HFFc6 (cell line): ENCODE measurements around the gene PHACTR1. TPM values are rescaled to one million over a fixed set of nuclear protein-coding genes. Genes with fewer than 3 reads are reported as not detected.

Experiments used
- DNase-seq: peaks from one replicate; pipeline ENCODE4 v3.0.0-alpha.2; 2018
- H3K27ac Mint-ChIP-seq: 2 replicates; pipeline ENCODE4 v1.8.0; 2020; ENCODE audit warnings: mild to moderate bottlenecking, mixed read lengths
- H3K27me3 Mint-ChIP-seq: 2 replicates; pipeline ENCODE4 v1.8.0; 2021; ENCODE audit warnings: mild to moderate bottlenecking, moderate library complexity, mixed read lengths; ENCODE audit not compliant: insufficient read depth
- H3K36me3 Mint-ChIP-seq: 2 replicates; pipeline ENCODE4 v1.8.0; 2021; ENCODE audit warnings: low read depth, mixed read lengths
- H3K4me1 Mint-ChIP-seq: 2 replicates; pipeline ENCODE4 v1.8.0; 2020; ENCODE audit warnings: low read depth, mixed read lengths
- H3K4me3 Mint-ChIP-seq: 2 replicates; pipeline ENCODE4 v1.8.0; 2020; ENCODE audit warnings: mild to moderate bottlenecking, moderate library complexity, mixed read lengths
- H3K9me3 Mint-ChIP-seq: 2 replicates; pipeline ENCODE4 v1.8.0; 2020; ENCODE audit warnings: mild to moderate bottlenecking, mixed read lengths
- CTCF ChIP-seq: fragments of 200-600 bp; sonication (generic); IDR thresholded peaks from 2 replicates; pipeline ENCODE4 v1.5.0; 2021; ENCODE audit warnings: antibody characterized with exemption, mild to moderate bottlenecking
- total RNA-seq, 6 experiments: library from RNA; stranded (reverse); fragmentation: NEBNext Ultra II Directional; extraction: Animal tissue kit (Norgen Biotek cat#: 25700); gene quantifications; 2 replicates in 1 of 6; 3 replicates in 5 of 6; pipeline ENCODE4 v1.2.3, GENCODE V29; 2021

Gene PHACTR1
- total RNA-seq, 6 experiments from 2014 or later: 2.5 to 4.7 (median 3.9) TPM

GRCh38 chr6:13166269-13166668 is 449.7 kb downstream of the PHACTR1 start:
- Mint-ChIP-seq H3K27me3 (peaks cover 3% of the 10 kb centered on the region; the same call in 1 of the 2 replicates), H3K36me3 (no peaks in the 10 kb centered on the region), H3K9me3 (no peaks in the 10 kb centered on the region), H3K4me3 (no peak overlapping the region; the same call in 1 of the 2 replicates), H3K27ac (no peak overlapping the region), H3K4me1 (no peaks in the 10 kb centered on the region)
- DNase-seq: no peak
- no peak for TF ChIP-seq CTCF

DNA sequence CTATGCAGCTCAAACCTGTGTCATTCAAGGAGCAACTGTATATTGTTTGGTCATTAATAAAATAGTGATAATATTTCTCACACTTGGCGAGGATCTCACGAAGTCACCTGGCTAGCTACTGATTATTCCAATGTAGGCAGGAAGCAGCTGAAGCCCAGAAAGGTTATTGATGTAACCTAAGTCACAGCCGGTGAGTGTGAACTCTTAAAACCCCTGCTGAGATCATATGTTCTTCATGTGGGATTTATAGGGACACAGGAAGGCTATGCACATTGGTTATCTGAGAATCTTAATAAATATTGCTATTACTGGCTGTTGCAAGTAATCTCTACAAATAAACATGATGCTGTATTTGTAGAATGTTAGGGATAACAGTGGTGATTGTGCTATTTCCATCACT is 450.3 kb downstream of the PHACTR1 start:
- Mint-ChIP-seq H3K27me3 (peaks cover 3% of the 10 kb centered on the region; the same call in 1 of the 2 replicates), H3K9me3 (no peaks in the 10 kb centered on the region)

GRCh38 chr6:13172291-13172690 is 455.7 kb downstream of the PHACTR1 start:
- DNase-seq: no peak
- Mint-ChIP-seq H3K27ac (no peak overlapping the region), H3K9me3 (no peaks in the 10 kb centered on the region), H3K27me3 (peaks cover 3% of the 10 kb centered on the region; the same call in 1 of the 2 replicates), H3K4me1 (no peaks in the 10 kb centered on the region), H3K36me3 (no peaks in the 10 kb centered on the region), H3K4me3 (no peak overlapping the region)
- TF ChIP-seq CTCF: no peak

More for the DNA sequence above, 450.3 kb downstream of the PHACTR1 start:
- no peak overlapping the region for H3K27ac Mint-ChIP-seq
- H3K4me1 Mint-ChIP-seq: no peaks in the 10 kb centered on the region
- no peak for TF ChIP-seq CTCF
- DNase-seq: no peak
- H3K36me3 Mint-ChIP-seq: no peaks in the 10 kb centered on the region
- H3K4me3 Mint-ChIP-seq: no peak overlapping the region

GRCh38 chr6:13175087-13175486 is 458.5 kb downstream of the PHACTR1 start:
- Mint-ChIP-seq H3K4me3 (no peak overlapping the region), H3K9me3 (no peaks in the 10 kb centered on the region), H3K36me3 (no peaks in the 10 kb centered on the region), H3K27ac (no peak overlapping the region), H3K4me1 (no peaks in the 10 kb centered on the region), H3K27me3 (peaks cover 3% of the 10 kb centered on the region; the same call in 1 of the 2 replicates)
- no peak for DNase-seq
- no peak for TF ChIP-seq CTCF

- Mint-ChIP-seq H3K27ac (no peak overlapping the region), H3K27me3 (peaks cover 3% of the 10 kb centered on the region; the same call in 1 of the 2 replicates), H3K36me3 (no peaks in the 10 kb centered on the region), H3K9me3 (no peaks in the 10 kb centered on the region), H3K4me1 (no peaks in the 10 kb centered on the region), H3K4me3 (no peak overlapping the region)
- TF ChIP-seq CTCF: no peak
- DNase-seq: no peak
Observed at GRCh38 chr6:13175759-13176158, 459.2 kb downstream of the PHACTR1 start.

- peaks cover 3% of the 10 kb centered on the region; the same call in 1 of the 2 replicates for H3K27me3 Mint-ChIP-seq
- H3K36me3 Mint-ChIP-seq: no peaks in the 10 kb centered on the region
- no peaks in the 10 kb centered on the region for H3K9me3 Mint-ChIP-seq
- no peaks in the 10 kb centered on the region for H3K4me1 Mint-ChIP-seq
- TF ChIP-seq CTCF: no peak
- no peak overlapping the region for H3K27ac Mint-ChIP-seq
- DNase-seq: no peak
- H3K4me3 Mint-ChIP-seq: no peak overlapping the region
Observed at GRCh38 chr6:13177664-13178063, 461.1 kb downstream of the PHACTR1 start.
